Activated effector memory CD4-positive, alpha-beta T cell treated with Interleukin-2 at 50 U/mL for 16 hours (primary cell): ENCODE results near the gene SCG3.

Source experiments
- DNase-seq: peaks from one replicate; pipeline ENCODE4 v3.0.0-alpha.2; 2020

SCG3 gene

DNA sequence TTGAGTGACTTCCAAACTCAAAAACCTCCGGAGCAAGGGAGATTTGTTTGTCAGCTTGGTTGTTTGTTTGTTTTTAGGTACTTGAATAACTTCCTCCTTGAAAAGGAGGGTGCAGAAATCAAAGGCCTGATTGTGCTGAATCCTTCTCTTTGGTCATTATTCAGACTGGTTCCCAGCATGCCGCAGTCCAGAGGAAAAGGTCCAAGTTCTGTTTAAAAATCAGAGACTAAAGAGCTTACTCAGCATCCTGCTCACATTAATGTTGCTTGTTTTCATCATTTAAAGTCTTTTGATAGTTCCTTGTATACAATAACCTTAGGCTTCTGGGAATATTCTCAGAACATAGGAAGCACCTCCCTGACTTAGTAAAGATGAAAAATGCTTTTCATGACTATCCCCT, 982 bp upstream of the SCG3 start:
- DNase-seq, result no peak

DNA sequence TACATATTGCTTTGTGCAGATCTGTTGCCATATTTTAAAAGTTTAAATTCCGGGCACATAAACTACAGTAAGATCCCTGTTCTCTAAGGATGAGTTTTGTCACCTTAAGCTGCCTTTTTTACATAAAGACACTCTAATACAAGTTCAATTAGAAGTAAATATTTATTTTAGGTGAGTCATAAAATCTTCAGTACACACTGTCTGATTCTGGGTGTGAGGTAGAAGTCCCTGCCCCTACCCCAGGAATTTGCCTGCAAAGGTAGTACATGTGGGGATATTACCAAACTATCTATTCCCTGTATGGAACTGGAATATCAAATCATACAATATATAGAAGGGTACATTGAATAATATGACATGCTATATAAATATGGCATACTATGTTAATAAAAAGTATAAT, 6.3 kb downstream of the SCG3 start:
- no peak for DNase-seq

DNA sequence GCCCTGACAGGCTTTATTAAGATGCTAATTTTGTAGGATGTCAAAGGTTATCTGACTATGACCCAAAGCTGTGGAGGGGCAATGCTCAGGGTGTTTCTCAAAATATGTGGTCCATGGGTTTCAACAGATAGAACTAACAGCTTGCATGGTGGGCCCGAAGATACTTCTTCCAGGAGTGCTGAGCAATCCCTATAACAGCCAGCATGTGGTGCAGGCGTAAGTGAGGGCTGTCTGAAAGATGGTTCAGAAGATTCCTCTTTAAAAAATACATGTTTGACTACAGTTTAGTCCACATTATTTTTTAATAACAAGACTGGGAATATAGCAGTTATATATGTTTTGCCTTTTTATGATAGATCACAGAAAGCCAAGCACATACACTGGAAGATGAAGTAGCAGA, 7.6 kb downstream of the SCG3 start:
- DNase-seq, result no peak

DNA sequence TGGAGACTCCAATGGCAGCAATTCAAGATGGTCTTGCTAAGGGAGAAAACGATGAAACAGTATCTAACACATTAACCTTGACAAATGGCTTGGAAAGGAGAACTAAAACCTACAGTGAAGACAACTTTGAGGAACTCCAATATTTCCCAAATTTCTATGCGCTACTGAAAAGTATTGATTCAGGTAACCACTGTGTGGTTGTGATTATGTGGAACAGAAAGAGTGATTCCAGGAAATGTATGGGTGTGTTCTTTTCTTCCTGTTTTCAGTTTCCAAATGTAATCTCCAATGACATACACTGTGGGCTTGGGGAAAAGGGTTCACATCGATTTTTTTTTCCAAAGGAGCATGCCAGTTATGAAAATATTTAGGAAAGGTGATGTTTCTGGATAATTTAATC, 10.9 kb downstream of the SCG3 start:
- no peak for DNase-seq

DNA sequence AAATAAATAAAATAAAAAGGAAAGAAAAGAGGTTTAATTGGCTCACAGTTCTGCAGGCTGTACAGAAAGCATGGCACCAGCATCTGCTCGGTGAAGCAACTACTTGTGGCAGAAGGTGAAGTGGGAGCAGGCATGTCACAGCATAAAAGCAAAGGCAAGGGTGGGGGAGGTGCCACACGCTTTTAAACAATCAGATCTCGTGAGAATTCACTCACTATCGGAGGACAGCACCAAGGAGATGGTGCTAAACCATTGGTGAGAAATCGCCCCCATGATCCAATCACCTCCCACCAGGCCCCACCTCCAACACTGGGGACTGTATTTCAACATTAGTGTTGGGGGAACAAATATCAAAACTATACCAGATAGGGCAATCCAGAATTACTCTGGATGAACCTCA, 15.3 kb downstream of the SCG3 start:
- no peak for DNase-seq

DNA sequence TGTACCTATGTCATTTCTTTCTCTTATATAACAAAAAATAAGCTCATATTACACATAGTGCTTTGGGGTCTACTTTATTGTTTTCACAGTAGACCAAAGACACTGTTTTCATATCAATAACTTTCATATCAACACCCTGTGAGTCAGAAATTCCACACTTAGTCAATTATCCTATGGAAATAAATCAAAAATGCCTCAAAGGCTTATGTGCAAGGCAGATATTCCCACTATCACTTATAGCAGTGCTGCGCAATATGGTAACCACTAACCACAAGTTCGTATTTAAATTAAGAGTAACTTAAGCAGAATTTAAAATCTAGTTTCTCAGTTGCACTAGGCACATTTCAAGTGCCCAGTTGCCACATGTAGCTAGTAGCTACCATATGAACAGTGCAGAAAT, 15.9 kb downstream of the SCG3 start:
- DNase-seq, result no peak

DNA sequence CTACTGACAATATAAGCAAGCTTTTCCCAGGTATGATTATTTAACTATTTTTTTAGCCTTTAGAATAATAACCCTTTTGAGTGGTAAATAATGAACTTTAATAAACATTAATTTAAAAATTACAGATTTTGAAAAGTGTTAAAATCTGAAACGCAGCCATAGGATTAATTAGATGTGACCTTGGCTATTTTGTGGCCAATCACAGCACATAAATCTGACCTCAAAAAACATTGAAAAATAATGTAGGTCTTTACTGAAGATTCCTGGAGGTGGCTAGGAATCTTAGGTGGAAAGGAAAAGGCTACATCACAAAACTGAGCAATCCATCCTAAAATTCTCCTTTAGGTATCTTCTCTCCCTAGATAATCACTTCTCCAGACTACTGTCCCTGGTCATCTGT, 18.1 kb downstream of the SCG3 start:
- DNase-seq, result no peak

DNA sequence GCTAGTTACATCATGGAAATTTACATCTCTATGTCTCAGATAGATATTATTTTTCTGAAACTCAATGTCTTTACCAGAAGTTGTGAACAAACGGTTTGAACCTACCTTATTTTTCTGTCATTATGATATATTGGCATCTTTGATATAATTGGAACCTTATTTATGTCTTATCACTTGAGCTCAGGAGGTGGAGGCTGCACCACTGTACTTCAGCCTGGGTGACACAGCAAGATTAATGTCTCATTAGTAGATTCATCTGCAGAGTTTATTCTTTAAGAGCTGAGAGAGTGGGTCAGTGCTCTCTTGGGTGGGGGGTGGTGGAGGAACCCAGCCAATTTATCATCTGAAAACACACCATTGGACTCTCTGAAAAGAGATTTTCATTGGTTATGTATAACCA, 21.4 kb downstream of the SCG3 start:
- no peak for DNase-seq

DNA sequence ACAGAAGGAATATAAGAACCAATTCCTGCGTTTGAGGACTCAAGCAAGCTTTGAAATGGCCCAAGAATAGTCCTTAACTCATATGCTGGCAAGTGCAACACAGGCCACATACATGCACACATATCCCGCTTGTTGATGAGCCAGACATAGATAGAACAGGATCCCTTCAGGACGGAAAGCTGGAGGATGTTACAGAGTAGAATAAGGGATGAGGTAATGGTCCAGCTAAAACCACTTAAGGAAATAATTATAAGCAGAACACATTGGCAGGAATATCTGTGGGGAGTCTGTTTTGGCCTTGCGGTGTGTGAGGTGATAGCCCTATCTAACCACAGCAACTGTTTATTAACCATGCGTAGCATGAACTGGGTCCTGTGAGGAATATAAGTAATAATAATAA, 25.0 kb downstream of the SCG3 start:
- no peak for DNase-seq

DNA sequence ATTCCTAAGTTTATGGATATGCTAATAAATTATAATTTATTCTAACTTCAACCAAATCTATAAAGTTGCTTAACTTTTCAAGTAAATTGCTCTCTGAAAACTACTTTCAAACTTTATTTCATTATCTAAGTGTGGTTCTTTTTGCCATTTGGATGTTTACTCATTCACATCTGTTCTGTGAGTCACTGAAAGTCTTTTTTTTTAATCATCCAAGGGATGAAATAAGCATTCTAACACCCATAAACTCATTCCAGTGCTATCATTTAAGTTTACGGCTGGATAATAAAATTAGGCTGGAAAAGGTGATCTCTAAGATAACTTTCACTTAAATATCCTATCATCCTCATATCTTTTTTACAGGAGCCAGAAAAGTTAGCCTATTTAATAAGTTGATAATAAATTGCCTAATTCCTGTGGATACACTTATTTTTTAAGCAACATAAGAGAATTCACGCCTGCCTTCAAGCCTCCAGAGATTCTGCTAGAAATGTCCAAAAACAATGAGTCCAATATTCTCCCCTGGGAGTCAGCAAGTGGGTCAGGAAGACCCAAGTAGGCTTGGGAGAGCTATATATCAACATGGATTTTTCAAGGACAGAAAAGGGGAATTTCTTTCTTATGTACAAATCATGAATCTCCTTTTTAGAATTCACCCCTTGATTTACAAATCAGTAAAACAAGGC, 25.8 kb downstream of the SCG3 start:
- DNase-seq, result no peak

DNA sequence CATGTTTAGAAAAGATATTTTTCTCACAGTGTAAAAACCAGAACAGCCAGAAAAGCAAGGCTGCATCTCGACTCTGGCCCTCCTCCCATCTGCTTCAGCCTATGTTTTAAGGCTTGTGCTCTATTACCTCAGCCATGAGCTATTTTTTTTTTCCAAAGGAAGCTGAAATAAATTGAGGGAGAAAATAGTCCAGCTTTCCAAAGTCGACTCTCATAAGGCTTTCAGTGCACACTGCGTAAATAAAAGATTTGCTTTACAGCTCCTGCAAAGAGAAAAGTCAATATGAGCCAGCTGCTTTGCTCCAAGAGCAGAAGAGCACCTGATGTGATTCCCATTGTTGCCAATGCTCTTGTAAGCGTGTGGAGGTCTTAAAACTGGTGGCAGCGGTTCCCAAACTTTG, 26.7 kb downstream of the SCG3 start:
- DNase-seq, result no peak

DNA sequence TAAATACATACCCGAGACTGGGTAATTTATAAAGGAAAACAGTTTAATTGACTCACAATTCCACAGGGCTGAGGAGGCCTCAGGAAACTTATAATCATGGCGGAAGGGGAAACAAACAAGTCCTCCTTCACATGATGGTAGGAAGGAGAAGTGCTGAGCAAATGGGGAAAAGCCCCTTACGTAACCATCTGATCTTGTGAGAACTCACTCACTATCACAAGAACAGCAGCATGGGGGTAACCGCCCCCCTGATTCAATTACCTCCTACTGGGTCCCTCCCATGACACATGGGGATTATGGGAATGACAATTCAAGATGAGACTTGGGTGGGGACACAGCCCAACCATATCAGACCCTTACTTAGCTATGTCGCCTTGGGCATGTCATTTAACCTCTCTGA, 27.7 kb downstream of the SCG3 start:
- no peak for DNase-seq

DNA sequence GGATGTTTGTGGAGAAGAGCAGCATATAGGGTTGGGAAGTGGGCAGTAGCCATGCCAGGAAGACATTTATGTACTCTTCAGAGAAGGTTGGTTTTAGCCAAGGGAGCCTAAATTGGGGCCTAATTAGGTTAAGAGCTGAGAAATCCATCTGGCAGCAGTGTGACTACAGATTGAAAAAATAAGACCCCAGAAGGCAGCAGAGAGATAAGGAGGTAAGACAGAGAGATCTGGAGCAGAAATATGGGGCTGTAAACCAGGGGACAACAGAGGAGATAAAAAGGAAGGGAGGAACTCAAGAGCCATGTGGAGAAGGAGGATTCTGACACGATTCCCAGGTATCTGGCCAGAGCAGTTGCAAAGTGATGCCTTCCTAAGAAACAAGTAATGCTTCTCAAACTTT, 32.9 kb downstream of the SCG3 start:
- DNase-seq, result no peak

DNA sequence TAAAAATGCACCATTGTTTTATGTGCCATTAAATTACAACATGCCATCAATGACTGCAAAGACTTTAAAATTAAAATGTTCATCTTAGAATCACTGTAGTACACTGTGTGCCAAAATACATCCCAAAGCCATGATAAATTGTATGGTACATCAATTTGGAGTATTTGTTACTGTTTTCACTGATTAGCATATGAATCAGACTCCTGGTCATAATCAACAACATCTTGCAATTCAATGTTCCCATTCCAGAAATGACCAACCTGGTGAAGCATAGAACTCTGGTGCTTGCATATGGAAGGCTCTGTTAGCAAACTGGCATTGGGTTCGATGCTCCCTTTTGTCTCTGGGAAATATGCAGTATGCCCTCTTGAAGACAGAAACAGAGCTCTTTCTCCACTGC, 33.6 kb downstream of the SCG3 start:
- DNase-seq, result no peak

DNA sequence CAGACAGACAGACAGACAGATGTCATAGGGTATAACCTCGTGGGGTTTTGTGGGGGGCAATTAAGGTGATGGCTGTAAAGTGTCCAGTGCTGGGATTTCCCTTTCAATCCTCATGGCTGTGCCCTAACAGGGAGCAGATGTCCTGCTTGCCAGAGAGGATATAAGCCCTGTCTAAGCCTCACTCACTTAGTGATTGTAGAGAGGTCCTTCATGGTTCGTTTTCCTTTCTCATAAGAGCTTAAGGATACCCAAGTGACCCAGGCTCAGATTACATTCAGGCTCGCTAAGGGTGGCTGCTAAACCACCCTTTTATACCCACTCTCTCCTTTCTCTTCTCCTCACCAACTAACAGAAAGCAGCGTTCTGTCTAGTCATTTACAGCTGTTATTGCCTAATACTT, 36.9 kb downstream of the SCG3 start:
- no peak for DNase-seq

DNA sequence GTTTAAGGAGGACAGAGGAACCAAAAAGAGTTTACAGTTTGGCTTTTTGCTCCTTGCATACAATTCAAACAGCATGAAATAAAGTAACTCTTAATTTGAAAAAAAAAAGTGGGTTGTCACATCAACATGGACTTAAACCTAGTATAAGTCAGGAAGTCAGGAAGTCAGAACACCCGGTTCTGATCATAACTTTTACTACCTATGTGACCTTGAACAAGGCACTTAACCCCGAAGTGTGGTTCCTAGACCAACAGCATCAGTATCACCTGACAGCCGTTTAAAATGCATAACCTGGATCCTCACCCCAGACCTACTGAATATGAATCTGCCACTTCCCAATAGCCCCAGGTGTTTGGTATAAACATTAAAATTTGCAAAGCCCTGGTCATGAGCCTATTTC, 37.4 kb downstream of the SCG3 start:
- DNase-seq, result no peak

DNA sequence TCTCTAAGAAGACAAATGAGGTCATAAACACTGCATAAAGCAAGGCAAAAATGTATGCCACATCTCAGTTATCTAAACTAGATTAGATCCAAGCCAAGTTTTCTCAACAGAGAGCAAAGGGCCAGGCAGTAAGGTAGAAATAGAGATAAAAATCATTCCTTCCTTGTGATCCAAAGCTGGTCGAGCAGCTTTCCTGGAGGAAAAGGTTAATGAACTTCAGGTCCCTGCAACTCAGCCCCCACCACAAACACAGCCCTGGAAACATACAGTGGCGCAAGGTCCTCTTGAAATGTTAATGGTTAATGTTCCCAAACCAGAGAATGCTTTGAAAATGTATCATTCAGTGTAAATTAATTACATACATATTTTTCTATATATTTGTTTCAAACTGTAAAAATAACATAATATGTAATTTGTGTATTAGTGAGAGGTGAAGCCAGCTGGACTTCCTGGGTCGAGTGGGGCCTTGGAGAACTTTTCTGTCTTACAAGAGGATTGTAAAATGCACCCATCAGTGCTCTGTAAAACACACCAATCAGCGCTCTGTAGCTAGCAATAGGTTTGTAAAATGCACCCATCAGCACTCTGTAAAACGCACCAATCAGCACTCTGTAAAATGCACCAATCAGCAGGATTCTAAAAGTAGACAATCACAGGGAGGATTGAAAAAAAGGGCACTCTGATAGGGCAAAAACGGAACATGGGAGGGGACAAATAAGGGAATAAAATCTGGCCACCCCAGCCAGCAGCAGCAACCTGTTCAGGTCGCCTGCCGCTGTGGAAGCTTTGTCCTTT, 39.1 kb downstream of the SCG3 start:
- DNase-seq, result no peak

DNA sequence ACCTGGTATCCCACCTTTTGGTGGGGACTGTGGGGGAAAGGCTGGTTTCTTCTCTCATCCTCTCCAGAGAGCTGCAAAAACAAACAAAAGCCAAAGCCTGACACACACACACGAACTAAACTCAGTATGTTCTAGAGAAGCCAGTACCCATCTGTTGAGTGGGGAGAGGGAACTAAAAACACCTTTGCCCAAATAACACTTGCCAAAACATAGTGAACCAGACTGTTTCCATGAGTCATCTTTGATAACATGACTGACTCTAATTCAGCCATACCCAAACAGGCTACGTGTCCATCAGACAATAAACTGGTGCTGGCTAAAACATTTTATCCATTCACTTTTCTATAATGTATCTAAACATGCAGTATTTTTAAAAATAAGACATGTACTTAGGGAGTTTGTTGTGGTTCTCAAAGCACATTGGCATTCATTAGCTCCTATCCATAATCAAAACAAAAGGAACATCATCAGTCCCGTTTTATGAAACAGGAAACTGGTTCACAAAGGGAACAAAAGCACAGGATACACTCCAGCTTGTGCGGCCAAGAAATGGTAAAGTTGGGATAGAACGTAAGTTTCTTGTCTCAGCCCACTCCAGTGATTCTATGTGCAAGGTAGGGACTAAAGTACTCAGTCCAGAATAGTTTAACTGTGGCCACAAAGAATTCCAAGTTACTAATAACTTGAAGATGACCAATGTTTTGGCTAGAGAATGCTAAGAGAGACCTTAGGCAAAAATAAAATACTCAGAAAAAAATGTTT, 40.1 kb downstream of the SCG3 start:
- DNase-seq, result no peak

DNA sequence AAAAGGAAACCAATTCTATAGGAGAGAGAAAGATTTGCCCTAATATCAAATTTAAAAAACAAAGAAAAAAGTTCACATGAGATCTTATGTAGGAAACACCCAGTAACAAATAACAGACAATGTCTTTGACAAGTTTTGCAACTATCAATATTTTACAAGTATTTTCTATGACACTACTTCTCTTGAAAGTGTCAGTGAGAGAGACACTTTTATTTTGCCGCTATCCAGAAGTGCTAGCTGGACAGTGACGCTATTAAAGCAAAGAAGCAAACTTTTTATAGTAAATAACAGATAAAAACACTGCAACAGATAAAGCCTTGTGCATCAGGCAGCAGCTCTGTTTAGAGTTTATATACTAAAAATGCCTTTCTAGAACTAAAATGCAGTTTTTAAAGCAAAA, 42.9 kb downstream of the SCG3 start:
- no peak for DNase-seq

DNA sequence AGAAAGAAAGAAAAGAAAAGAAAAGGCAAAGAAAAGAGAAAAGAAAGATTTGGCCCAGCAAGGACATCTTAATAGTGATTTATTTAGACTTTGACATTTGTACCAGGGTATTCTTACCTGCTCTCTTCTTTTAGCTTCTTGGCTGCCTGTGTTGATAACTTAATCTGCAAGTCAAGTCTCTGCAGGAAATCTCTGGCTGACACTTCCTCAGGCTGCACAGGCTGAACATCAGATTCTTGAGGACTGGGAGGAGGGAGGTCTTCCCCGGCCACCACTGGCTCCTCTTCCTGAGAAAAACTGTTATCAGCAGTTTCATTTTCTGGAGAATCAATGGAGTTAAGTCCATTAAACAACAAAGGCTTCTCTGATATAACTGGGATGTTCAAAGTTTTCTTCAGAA, 43.4 kb downstream of the SCG3 start:
- no peak for DNase-seq

DNA sequence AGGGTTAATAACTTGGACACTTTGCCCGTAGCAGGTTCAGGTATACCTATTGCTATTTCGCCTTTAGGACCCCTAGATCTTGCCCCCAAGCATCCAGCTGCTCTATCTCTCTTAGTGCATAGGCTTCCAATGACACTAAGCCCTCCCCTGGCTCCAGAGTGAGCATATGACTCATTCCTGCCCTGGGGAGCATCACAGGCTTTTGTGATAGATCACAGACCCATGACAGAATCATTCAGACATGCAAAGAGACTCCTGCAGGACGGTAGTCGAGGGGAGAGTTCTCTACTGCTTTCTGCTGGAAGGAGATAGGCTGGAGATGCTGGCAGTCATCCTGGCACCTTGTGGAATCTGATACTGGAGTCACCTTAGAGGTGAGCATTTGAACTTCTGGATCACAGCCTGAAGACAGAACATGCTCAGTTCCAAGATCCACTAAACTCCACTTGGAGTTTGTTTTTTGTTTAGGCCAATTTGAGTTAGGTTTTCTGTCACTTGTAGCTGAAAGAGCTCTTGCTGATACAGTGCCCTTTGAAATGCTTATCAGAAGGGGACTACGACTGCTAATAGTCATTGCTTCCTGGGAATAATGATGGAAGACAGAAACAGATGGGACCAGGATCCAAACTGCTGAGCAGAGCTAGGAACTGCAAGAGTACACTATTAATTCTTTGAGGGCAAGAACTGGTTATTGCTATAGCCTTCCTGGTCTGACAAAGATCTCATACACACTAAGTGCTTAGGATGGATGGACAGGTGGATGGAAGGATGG, 45.2 kb downstream of the SCG3 start:
- DNase-seq, result no peak

DNA sequence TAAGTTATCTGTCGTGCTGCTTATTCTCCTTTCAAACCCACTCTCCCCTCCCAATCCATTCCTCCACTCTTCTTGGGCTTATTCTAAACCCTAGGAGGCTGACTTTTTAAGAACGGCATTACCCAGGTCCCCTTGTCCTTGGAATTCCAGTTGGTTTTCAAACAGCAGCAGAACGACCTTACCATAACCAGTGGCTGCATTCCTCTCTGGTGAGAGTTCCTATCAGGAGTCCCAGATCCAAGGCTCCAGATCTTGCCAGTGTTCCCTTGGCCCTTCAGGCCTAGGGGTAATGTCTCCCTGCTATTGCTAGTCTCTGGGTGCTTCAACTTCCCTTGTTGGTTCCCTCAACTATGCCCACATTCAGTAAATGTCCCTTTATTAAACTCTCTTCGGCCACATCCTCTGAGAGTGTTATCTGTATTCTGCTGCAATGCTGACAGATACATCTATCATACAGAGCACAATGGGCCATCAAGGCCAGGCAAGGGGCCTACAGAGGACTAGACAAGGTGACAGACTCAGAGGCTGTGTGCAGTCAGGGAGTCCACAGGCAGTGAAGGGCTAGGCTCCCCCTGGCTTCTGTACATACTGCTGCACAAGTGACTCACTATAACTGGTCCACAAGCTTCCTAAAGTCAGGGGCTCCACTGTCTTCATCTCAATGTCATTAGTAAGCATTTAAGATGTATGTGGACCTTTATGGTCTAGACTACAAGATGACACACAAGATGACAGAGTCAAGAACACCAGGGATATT, 46.0 kb downstream of the SCG3 start:
- no peak for DNase-seq
